DOHH2 (cell line): ENCODE measurements around the gene ECSCR.

ENCODE experiments used
- H3F3A ChIP-seq: fragments of 200-600 bp; sonication (generic), shearing (Covaris generic); 2 replicates; pipeline ENCODE4 v1.6.0; 2016; ENCODE audit warnings: antibody characterized with exemption, mild to moderate bottlenecking; ENCODE audit not compliant: control insufficient read depth, insufficient read depth
- H3K27ac ChIP-seq: fragments of 200-600 bp; sonication (generic); 2 replicates; pipeline ENCODE4 v1.5.1; 2014; ENCODE audit warnings: low read depth, mild to moderate bottlenecking, low read length, moderate library complexity
- H3K27me3 ChIP-seq: fragments of 200-600 bp; sonication (generic); 2 replicates; pipeline ENCODE4 v1.6.1; 2014; ENCODE audit warnings: mild to moderate bottlenecking, low read length, mixed read lengths; ENCODE audit not compliant: control insufficient read depth
- H3K36me3 ChIP-seq: fragments of 200-600 bp; sonication (generic); 2 replicates; pipeline ENCODE4 v1.6.1; 2014; ENCODE audit warnings: mild to moderate bottlenecking, low read length, moderate library complexity, mixed read lengths; ENCODE audit not compliant: control insufficient read depth
- H3K4me1 ChIP-seq: fragments of 200-600 bp; sonication (generic); 2 replicates; pipeline ENCODE4 v1.6.1; 2014; ENCODE audit warnings: mild to moderate bottlenecking, low read length, mixed read lengths; ENCODE audit not compliant: control insufficient read depth
- H3K4me2 ChIP-seq: fragments of 200-600 bp; sonication (generic); 2 replicates; pipeline ENCODE4 v1.6.0; 2014; ENCODE audit warnings: mild to moderate bottlenecking, low read length, moderate library complexity
- H3K4me3 ChIP-seq: fragments of 200-600 bp; sonication (generic); 2 replicates; pipeline ENCODE4 v1.5.1; 2014; ENCODE audit warnings: mild to moderate bottlenecking, low read length, mixed read lengths
- H3K79me2 ChIP-seq: fragments of 200-600 bp; sonication (generic); 2 replicates; pipeline ENCODE4 v1.6.1; 2014; ENCODE audit warnings: mild to moderate bottlenecking, low read length, mixed read lengths; ENCODE audit not compliant: control insufficient read depth
- H3K9me2 ChIP-seq: fragments of 200-600 bp; sonication (generic); replicated peaks from 2 replicates; pipeline ENCODE4 v1.6.1; 2014; ENCODE audit warnings: mild to moderate bottlenecking, low read length, mixed read lengths; ENCODE audit not compliant: control insufficient read depth
- H3K9me3 ChIP-seq: fragments of 200-600 bp; sonication (generic); 2 replicates; pipeline ENCODE4 v1.6.1; 2014; ENCODE audit warnings: antibody characterized with exemption, low read length, mixed read lengths; ENCODE audit not compliant: control insufficient read depth, insufficient read depth
- H4K20me1 ChIP-seq: fragments of 200-600 bp; sonication (generic); 2 replicates; pipeline ENCODE4 v1.6.0; 2014; ENCODE audit warnings: low read depth, mild to moderate bottlenecking, antibody characterized with exemption, low read length, moderate library complexity; ENCODE audit not compliant: control insufficient read depth, insufficient read depth
- EZH2phosphoT487 ChIP-seq: fragments of 200-600 bp; sonication (generic); IDR thresholded peaks from 2 replicates; pipeline ENCODE4 v1.6.1; 2017; ENCODE audit warnings: borderline replicate concordance, mild to moderate bottlenecking, antibody characterized with exemption, low read length, moderate library complexity, mixed read lengths
- TF ChIP-seq, protein P1 (sequence below): fragments of 200-600 bp; sonication (generic); IDR thresholded peaks from one replicate; pipeline ENCODE4 v1.5.1; 2014; ENCODE audit warnings: antibody characterized with exemption, mild to moderate bottlenecking, low read depth, low read length; ENCODE audit not compliant: poor library complexity, severe bottlenecking

Gene ECSCR

DNA sequence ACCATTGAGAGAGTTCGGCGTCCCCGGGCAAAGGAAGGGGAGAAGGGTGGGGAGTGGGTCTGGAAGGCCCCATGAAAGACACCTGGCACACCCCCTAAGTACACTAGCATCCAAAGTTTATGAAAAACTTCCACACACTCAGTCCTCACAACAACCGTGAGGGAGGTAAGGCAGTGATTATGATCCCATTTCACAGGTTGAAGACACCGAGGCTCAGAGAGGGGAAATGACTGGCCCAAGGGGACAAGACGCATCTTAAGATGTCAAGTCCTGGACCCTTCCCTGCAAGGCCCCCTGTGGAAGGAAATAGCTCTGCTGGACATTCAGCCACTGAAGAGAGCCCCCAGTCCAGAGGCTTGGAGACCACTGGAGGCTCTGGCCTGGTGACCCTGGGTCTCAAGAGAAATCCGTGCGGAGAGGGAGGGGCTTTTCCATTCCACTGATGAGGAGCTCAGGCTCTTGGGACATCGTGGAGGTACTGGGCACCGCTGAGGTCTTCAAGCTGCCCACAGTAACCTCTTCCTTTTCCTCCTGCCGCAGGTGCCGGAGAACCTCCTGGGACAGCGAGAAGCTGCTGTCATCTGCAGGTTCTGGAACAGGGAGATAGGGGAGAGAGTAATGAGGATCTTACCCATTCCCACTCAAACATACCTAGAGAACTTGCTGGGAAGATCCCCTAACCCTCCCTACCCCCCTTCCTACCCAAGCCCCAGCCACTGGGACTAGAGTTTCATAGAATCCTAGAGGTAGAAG lies 13.5 kb upstream of the ECSCR start:
- Histone ChIP-seq H3K4me1 (peaks cover 11% of the 10 kb centered on the region), H3K9me2 (no peaks in the 10 kb centered on the region), H3K9me3 (no peaks in the 10 kb centered on the region), H3K36me3 (no peaks in the 10 kb centered on the region), H3F3A (no peaks in the 10 kb centered on the region), H3K4me3 (no peak overlapping the region), H3K27me3 (peaks cover 6% of the 10 kb centered on the region), H3K79me2 (no peaks in the 10 kb centered on the region), H3K4me2 (no peak overlapping the region), H4K20me1 (no peaks in the 10 kb centered on the region), H3K27ac (no peak overlapping the region)
- TF ChIP-seq EZH2phosphoT487 = no peak
- TF ChIP-seq, protein P1, sequence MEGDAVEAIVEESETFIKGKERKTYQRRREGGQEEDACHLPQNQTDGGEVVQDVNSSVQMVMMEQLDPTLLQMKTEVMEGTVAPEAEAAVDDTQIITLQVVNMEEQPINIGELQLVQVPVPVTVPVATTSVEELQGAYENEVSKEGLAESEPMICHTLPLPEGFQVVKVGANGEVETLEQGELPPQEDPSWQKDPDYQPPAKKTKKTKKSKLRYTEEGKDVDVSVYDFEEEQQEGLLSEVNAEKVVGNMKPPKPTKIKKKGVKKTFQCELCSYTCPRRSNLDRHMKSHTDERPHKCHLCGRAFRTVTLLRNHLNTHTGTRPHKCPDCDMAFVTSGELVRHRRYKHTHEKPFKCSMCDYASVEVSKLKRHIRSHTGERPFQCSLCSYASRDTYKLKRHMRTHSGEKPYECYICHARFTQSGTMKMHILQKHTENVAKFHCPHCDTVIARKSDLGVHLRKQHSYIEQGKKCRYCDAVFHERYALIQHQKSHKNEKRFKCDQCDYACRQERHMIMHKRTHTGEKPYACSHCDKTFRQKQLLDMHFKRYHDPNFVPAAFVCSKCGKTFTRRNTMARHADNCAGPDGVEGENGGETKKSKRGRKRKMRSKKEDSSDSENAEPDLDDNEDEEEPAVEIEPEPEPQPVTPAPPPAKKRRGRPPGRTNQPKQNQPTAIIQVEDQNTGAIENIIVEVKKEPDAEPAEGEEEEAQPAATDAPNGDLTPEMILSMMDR = no peak

- Histone ChIP-seq H3K9me2 (no peaks in the 10 kb centered on the region), H3K36me3 (no peaks in the 10 kb centered on the region), H3K27ac (no peak overlapping the region), H3F3A (no peaks in the 10 kb centered on the region), H3K4me1 (peaks cover 14% of the 10 kb centered on the region), H3K4me2 (peak overlapping the region; percentile 43), H3K4me3 (no peak overlapping the region), H3K9me3 (no peaks in the 10 kb centered on the region), H3K27me3 (peaks cover 6% of the 10 kb centered on the region), H3K79me2 (no peaks in the 10 kb centered on the region), H4K20me1 (no peaks in the 10 kb centered on the region)
- TF ChIP-seq, protein P1 = no peak
Observed at GRCh38 chr5:139474890-139475791, 12.6 kb upstream of the ECSCR start.

- Histone ChIP-seq H3K4me1 (peaks cover 14% of the 10 kb centered on the region), H3F3A (no peaks in the 10 kb centered on the region), H3K27ac (no peak overlapping the region), H3K79me2 (no peaks in the 10 kb centered on the region), H3K4me3 (no peak overlapping the region), H4K20me1 (no peaks in the 10 kb centered on the region), H3K36me3 (no peaks in the 10 kb centered on the region), H3K9me2 (no peaks in the 10 kb centered on the region), H3K4me2 (no peak overlapping the region), H3K27me3 (peaks cover 10% of the 10 kb centered on the region), H3K9me3 (no peaks in the 10 kb centered on the region)
- TF ChIP-seq EZH2phosphoT487 = no peak
- TF ChIP-seq, protein P1 = no peak
Observed at GRCh38 chr5:139473565-139473964, 11.0 kb upstream of the ECSCR start.
